GM12891 (cell line): Measurements from ENCODE around the gene SYMPK.

Source experiments
- POLR2A ChIP-seq: IDR thresholded peaks from 2 replicates; pipeline ENCODE4 v1.6.1; 2011; ENCODE audit warnings: low read depth, low read length, control low read depth
- SPI1 ChIP-seq: IDR thresholded peaks from 2 replicates; pipeline ENCODE4 v1.6.1; 2011; ENCODE audit warnings: low read depth, low read length, control low read depth
- TAF1 ChIP-seq: IDR thresholded peaks from 2 replicates; pipeline ENCODE4 v1.6.1; 2011; ENCODE audit warnings: low read depth, low read length, control low read depth

- TF ChIP-seq SPI1 (no peak), POLR2A (no peak), TAF1 (no peak)
These were observed 27.9 kb upstream of the SYMPK start for GRCh38 chr19:45890877-45891276.
